GM03348 (cell line): ENCODE measurements around the gene PTX4.
"Not testable (repeated sequence)": the region's sequence is repeated elsewhere in the genome, so short reads cannot be mapped to it uniquely, and the experiment has no call there.

ENCODE experiments used
- DNase-seq: peaks from one replicate; pipeline ENCODE4 v3.0.0; 2012; ENCODE audit warnings: low spot score

PTX4 gene

GRCh38 chr16:1443980-1444729, 44.6 kb downstream of the PTX4 start, which contains the start of gene CCDC154:
CCDC154 (minus strand) TSS chr16:1444556; CDS start chr16:1444322, 234 bp downstream.
- no peak for DNase-seq

- DNase-seq: no peak
Observed at GRCh38 chr16:1443403-1443973, 45.3 kb downstream of the PTX4 start.

- DNase-seq: no peak
Observed at GRCh38 chr16:1442697-1443096, 46.0 kb downstream of the PTX4 start.

GRCh38 chr16:1441391-1441829, 47.3 kb downstream of the PTX4 start:
- DNase-seq: no peak

- DNase-seq: not testable (repeated sequence)
Observed at GRCh38 chr16:1439699-1440074, 49.1 kb downstream of the PTX4 start.

GRCh38 chr16:1439058-1439698, 49.6 kb downstream of the PTX4 start:
- DNase-seq: no peak

GRCh38 chr16:1438229-1439057, 50.3 kb downstream of the PTX4 start:
- DNase-seq: no peak

- no peak for DNase-seq
Observed at GRCh38 chr16:1437606-1438005, 51.1 kb downstream of the PTX4 start.

GRCh38 chr16:1436731-1437355, 51.9 kb downstream of the PTX4 start:
- no peak for DNase-seq

GRCh38 chr16:1435921-1436697, 52.6 kb downstream of the PTX4 start:
- no peak for DNase-seq
